Cerebellar cortex (tissue), 1 donor: ENCODE data around the gene ARHGDIG.
A peak's percentile ranks its signal among the peaks of the same experiment; 100 is the strongest.
"Not testable (repeated sequence)": the region's sequence is repeated elsewhere in the genome, so short reads cannot be mapped to it uniquely, and the experiment has no call there.

Experiments used
- DNase-seq: peaks from one replicate; pipeline ENCODE4 v3.0.0-alpha.2; 2015; ENCODE audit warnings: low spot score

ARHGDIG gene

DNA sequence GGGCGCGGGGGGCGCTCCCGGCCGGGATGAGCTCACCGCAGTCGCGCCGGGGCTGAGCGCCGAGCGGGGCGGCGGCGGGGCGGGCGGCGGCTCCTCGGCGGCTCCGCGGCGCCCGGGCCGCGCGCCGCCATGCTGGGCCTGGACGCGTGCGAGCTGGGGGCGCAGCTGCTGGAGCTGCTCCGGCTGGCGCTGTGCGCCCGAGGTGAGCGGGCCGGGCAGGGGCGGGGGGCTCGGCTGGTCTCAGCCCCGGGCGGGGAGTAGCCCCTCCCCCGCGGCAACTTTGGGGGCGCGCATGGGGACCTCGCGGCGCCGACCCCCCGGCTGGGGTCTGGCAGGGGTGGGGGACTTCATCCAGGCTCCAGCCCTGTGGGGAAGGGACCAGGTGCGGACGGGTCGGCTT is at the start of gene ARHGDIG:
Gene ARHGDIG, plus strand, starts transcription at position 40 of the 400 bp plus-strand sequence. Its CDS starts 90 bp downstream, at position 130.
- DNase-seq: no peak

DNA sequence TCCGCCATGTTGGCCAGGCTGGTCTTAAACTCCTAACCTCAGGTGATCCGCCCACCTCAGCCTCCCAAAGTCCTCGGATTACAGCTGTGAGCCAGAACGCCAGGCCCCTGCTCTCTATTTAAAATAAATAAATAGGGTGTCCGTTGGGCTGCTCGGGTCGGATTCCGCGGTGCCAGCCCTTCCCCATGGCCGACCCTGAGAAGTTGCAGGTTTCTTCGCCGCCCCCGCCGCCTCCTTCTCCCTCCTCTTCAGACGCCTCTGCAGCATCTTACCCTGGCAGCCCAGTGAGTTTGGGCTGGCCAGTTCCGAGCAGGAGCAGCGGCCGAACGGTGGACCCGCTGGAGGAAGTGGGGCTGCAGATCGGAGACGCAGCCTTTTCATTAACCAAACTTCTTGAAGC is 49.4 kb upstream of the ARHGDIG start:
- no peak for DNase-seq

DNA sequence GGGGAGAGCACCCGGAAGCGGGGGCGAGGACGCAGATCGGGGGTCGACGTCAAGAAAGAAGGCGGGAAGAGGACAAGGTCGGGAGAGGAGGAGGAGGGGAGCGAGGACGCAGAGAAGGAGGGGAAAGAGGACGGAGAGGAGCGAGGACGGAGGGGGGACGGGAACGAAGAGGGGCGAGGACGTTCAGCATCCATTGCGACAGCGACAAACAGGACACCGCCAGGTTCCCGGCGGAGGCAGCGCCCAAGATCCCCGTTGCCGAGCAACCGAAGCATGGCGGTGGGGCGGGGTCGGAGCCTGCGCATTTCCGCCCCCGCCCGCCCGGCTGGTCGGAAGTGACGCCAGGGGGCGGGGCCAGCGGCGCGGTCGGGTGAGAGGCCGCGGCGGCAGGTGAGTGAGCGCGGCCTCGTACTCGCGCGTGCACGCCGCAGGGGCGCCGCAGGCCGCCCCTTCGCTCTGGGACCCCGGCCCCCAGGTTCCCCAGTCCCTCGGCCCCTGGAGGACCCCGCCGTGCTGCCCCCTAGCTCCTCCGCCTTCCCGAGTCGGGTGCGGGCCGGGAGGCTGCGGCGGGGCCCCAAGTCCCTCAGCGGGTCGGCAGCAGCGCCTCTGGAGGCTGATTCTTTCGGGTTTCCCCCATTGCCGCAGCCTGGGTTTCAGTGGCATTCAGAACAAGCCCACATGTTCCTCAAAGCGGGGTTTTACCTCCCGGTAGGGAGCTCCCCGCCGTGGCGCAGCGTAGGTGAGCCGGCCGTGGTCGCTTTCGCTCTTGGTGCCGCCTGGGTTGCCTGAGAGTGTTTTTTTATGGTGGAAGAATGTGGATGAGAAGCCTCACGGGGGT is 45.7 kb upstream of the ARHGDIG start, which contains the start of gene FAM234A:
Gene FAM234A, plus strand, starts transcription at position 354 of the 838 bp plus-strand sequence. CDS start 19,593 bp downstream, outside the sequence.
- DNase-seq: peak; percentile 94

DNA sequence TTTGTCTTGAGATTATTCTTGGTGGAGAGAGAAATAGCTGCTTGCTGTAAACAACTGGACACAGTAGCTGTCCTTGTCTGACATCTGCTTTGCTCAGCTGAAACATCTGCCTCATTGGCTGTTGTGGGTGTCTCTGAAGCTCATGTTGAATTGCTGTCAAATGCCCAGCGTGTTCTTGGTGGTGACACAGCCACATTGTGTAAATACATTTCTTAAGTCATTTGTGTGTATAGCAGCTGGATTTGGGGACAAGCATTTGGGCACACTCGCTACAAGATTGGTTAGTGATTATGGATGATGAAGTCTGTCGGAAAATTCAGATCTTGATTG is 40.5 kb upstream of the ARHGDIG start:
- DNase-seq: no peak

DNA sequence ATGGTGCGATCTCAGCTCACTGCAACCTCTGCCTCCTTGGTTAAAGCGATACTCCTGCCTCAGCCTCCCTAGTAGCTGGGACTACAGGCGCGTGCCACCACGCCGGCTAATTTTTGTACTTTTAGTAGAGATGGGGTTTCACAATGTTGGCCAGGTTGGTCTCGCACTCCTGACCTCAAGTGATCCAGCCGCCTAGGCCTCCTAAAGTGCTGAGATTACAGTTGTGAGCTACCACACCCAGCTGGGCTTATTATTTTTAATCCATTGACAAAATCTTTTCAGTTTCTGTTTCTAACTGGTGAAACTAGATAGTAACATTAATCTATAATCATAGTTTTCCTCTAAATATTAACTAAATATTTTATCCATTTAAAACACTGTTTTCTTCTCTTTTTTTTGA is 39.8 kb upstream of the ARHGDIG start:
- no peak for DNase-seq

DNA sequence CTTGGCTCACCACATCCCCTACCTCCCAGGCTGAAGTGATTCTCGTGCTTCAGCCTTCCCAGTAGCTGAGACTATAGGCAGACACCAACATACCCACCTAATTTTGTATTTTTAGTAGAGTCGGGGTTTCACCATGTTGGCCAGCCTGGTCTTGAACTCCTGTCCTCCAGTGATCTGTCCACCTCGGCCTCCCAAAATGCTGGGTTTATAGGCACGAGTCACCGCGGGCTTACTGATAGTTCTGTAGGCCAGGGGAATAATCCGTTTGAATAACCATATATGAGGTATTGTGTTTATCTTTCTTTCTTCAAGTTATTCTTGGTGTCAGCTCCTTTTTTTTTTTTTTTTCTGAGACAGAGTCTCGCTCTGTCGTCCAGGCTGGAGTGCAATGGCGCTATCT is 38.1 kb upstream of the ARHGDIG start:
- no peak for DNase-seq

DNA sequence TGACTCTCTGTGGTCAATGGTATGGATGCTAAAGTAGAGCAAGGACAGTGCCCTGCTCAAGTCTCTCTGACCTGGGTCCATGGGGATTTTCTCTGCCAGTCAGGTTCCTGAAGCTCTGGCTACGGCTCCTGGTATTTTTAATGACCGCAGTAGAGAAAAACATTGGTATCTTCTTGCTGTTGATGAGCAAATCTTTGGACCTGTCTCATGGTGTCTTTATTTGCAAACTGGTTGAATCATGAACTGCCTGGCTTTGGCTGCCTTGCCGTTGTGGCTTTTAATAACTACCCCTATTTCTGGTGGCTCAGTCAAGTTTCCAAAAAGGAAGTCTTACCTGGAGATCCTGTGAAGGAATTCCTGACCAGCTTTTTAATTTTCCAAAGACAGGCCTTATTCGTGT is 37.0 kb upstream of the ARHGDIG start:
- no peak for DNase-seq

DNA sequence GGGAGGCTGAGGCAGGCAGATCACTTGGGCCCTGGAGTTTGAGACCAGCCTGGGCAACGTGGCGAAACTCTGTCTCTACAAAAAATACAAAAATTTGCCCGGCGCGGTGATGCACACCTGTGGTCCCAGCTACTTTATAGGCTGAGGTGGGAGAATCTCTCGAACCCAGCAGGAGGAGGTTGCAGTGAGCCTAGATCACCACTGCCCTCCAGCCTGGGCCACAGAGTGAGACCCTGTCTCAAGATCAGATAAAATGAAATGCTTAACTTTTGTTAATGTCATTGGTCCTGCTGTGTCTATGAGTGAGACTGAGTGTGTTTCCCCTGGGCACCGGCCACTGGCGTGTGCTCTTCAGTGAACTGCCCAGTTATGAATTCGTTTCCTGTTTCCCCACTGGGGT is 35.3 kb upstream of the ARHGDIG start:
- DNase-seq: no peak

DNA sequence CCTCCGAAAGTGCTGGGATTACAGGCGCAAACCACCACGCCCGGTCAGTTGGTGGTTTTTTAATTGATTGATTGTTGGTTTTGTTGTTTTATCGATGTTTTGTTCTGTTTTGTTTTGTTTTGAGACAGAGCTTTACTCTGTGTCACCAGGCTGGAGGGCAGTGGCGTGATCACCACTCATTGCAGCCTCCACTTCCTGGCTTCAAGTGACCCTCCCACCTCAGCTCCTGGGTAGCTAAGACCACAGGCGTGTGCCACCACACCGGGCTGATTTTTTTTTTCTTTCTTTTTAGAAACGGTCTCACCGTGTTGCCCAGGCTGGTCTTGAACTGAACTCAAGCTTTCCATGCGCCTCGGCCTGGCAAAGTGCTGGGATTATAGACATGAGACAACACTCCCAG is 33.4 kb upstream of the ARHGDIG start:
- no peak for DNase-seq

DNA sequence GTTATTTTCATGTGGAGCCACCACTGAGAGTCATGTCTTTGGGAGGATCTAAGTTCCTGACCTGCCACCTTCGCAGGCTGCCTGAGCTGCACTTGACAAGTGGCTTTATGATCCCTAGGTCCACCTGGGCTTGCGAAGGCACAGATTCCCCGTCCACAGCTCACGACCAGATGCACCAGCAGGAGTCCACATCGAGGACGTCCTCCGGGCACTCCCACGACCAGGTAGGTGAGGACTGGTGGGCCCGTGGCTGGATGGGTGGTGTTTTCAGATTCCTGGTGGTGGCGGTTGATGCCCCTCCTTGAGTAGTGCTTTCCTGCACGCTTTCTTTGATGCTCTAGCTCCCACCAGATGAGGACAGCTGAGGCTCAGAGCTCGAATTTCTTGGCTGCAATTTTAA is 31.0 kb upstream of the ARHGDIG start:
- no peak for DNase-seq

DNA sequence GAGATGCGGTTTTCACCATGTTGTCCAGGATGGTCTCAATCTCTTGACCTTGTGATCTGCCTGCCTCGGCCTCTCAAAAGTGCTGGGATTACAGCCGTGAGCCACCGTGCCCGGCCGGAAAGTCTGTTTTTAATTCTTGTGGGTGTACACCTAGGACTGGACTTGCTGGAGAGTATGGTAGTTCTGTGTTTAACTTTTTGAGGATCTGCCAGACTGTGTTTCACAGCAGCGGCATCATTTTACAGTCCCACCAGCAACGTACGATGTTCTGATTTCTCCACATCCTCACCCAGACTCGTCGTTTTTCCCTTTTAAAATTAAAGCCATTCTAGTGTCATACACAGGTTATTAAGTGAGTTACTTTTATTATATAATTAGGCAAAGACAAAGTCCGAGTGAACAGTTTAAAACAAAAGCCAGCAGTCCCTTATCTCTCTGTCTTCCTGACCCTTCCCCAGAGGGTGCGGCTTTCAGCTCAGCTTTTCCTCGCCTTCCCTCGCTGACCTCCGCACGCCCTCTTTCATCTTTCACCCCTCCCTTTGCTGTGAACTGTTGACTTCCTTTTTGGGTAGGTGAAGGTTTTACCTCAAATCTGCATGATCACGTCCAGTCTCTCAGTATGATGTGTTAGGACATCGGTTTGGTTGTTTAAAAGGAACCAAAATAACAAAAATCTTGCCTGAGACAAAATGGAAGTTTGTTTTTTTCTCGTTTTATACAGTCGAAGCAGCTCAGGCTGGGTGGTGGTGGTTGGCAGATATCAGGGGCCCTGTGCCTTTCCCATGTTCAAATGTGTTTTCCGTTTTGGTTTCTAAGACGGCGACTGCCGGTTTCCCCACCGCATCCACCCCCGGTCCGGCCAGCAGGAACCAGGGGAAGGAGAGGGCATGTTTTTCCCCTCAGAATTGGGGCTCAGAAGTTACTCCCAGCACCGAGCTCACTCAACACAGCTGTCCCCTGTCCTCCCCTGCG is 27.7 kb upstream of the ARHGDIG start:
- no peak for DNase-seq

DNA sequence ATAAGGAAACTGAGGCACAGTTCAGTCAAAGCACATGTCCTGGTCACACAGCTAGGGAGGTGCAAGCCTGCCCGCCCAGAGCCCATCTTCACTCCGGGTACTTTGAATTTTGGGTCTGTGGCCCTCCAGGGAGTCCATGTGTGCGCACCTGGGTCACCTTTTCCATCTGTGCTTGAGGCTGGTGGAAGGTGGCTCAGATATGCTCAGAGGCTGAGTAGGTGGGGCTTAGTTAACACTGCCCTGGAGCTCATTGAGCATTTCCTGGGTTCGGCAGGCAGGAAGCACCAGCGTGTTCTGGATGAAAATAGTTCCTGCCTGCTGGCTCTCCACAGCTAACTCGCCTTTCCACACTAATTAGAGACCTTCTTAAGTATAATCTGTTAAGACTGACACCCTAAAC is 26.6 kb upstream of the ARHGDIG start:
- DNase-seq: no peak

DNA sequence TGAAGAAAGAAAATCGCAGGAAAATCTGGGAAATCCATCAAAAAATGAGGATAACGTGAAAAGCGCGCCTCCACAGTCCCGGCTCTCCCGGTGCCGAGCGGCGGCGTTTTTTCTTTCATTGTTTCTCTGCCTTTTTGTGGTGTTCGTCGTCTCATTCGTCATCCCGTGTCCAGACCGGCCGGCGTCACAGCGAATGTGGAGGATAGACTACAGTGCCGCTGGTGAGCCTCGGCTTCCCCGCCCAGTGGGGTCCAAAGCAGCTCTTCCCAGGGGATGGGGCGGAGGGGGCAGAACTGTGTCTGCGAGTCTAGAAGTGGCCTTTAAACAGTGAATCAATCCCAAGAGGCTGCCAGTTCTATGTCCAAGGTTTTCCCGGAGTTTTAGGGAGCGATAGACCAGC is 25.9 kb upstream of the ARHGDIG start:
- no peak for DNase-seq

DNA sequence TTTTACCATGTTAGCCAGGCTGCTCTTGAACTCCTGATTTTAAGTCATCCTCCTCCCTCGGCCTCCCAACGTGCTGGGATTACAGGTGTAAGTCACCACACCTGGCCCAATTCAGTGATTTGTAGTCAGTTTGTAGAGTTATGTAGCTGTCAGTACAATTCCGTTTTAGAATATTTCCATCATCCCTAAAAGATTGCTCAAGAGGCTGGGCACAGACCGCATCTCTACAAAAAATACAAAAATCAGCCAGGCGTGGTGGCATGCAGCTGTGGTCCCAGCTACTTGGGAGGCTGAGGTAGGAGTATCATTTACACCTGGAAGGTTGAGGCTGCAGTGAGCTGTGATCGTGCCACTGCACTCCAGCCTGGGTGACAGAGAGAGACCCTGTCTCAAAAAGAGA is 25.2 kb upstream of the ARHGDIG start:
- DNase-seq: no peak

DNA sequence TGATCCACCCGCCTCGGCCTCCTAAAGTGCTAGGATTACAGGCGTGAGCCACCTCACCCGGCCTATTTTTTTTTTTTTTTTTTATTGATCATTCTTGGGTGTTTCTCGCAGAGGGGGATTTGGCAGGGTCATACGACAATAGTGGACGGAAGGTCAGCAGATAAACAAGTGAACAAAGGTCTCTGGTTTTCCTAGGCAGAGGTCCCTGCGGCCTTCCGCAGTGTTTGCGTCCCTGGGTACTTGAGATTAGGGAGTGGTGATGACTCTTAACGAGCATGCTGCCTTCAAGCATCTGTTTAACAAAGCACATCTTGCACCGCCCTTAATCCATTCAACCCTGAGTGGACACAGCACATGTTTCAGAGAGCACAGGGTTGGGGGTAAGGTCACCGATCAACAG is 22.3 kb upstream of the ARHGDIG start:
- DNase-seq: not testable (repeated sequence)

DNA sequence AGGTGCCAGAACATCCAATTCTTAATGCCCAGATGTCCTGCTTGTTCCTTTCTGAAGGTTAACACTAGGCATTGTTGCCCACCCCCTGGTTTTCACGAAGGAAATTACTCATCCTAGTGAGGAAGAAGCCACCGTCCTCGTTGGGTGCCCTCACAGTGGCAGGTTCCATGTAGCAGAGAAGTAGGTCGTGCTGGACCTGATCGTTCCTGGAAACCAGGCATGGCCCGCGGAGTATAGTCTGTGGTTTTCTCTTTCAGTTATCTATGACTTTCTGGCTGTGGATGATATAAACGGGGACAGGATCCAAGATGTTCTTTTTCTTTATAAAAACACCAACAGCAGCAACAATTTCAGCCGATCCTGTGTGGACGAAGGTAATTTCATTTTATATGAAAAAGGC is 21.2 kb upstream of the ARHGDIG start:
- DNase-seq: no peak

DNA sequence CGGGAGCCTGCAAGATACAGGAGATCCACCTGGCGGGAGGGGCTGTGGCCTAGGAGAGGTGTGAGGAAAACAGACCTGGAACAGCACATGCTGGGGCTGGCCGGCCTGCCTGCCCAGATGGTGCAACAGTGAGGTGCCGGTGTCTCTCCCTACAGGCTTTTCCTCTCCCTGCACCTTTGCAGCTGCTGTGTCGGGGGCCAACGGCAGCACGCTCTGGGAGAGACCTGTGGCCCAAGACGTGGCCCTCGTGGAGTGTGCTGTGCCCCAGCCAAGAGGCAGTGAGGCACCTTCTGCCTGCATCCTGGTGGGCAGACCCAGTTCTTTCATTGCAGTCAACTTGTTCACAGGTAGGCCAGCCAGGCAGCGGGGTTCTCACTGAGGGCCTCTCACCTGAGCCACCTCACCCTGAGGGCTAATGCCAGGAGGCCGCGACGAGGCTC is 20.6 kb upstream of the ARHGDIG start:
- DNase-seq: peak; percentile 87

DNA sequence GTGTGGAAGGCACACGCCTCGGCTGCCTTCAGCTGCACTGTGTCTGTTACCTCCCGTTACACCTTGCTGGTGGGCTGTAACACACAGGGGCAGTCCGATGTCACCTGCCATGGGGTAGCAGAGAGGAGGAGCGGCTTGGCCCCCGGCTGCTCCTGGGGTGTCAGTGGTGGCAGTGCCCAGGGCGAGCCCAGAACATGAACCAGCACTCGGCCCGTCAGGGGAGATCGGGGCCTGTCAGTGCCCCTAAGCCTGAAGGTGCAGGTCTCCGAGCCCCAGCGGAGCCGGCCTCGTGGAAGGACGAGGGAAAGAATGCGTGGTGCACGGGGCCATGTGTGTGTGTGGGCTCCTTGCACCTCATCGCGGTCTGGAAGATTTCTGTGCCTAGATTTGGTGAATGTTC is 20.1 kb upstream of the ARHGDIG start:
- DNase-seq: no peak

DNA sequence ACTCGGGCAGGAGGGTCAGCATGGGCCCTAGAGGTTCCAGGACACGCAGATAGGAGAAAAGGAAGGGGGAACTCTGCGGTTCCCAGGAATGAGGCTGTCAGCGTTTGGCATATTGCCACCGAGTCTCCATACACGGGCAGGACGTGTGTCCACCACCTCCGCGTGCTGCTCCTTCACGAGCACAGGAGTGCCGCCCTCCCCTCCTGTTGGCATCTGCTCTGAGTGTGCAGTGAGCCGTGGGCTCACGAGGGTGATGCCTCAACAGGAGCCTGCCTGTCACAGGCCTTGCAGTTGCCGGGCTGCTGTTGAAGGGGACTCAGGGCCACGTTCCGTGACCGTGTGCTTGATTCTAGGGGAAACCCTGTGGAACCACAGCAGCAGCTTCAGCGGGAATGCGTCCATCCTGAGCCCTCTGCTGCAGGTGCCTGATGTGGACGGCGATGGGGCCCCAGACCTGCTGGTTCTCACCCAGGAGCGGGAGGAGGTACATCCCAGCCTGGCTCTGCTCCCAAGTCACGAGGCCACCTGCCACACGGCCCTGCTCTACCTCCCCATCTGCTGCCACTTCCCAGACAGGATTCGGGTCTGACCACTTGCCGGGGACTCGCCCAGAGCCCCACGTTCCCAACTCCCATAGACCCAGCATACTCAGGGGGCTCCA is 19.2 kb upstream of the ARHGDIG start:
- peak; percentile 78 for DNase-seq

DNA sequence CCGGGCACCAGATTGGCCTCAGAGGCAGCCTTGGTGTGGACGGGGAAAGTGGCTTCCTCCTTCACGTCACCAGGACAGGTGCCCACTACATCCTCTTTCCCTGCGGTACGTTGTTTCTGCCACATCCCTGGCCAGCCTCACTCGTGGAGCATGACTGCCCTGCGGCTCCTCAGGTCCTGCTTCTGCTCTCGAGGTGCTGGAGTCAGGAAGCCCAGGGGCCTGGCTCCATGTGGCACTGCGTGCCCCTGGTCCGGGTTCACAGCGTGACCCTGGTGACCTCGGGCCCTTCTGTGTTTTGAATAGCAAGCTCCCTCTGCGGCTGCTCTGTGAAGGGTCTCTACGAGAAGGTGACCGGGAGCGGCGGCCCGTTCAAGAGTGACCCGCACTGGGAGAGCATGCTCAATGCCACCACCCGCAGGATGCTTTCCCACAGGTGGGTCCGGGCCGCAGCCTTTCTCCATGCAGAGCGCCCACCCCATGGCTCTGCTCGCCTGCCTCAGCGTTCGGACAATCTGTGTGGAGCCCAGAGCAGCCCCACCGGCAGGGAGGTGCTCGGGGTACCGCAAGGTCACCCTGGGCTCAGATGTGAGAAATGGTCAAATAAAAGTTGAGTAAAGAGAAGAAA is 18.2 kb upstream of the ARHGDIG start:
- no peak for DNase-seq

DNA sequence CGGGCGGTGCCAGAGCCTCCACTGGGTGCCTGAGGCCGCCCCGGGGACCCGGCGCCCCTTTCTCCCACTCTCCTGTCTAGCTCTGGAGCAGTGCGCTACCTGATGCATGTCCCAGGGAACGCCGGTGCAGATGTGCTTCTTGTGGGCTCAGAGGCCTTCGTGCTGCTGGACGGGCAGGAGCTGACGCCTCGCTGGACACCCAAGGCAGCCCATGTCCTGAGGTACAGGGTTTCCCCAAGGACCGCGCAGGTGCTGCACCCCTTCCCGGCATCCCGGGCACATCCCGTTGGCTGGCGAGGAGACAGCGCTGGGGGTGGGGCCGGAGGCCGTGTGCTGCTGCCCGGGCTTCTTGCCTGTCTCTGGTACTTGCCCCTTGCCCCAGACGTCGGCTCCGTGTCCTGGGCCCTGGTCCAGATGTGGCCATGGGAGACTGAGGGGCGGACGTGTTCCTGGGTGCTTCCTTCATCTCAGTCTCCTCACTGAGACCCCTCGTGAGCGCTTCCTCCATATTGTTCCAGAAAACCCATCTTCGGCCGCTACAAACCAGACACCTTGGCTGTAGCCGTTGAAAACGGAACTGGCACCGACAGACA is 17.1 kb upstream of the ARHGDIG start:
- no peak for DNase-seq

DNA sequence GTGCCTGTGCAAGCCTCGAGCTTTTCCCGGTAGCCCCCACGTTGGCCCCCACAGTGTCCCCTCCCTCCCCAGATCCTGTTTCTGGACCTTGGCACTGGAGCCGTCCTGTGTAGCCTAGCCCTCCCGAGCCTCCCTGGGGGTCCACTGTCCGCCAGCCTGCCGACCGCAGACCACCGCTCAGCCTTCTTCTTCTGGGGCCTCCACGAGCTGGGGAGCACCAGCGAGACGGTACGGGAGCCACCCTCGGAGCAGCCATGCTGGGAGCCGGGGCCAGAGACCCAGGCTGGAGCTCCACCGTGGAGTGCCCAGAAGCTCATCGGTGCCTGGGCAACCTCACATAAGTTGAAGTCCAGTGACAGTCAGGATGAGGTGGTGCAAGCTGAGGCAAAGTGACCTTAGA is 16.4 kb upstream of the ARHGDIG start:
- DNase-seq: no peak
